Tibial nerve (tissue), 4 donors: ENCODE results near the gene COL9A3.

ENCODE experiments used
- CTCF ChIP-seq, 5 experiments: fragments of 200-600 bp in 3 of 5; fragments of 450-650 bp in 2 of 5; sonication (generic) in 3 of 5; IDR thresholded peaks; one replicate each; pipeline ENCODE4 v1.5.1; 2016 to 2019; ENCODE audit warnings: antibody characterized with exemption in 5 of 5, mild to moderate bottlenecking in 3 of 5, moderate library complexity in 2 of 5
- EP300 ChIP-seq, 2 donors: sonication (generic); formaldehyde crosslinking; IDR thresholded peaks; one replicate each; pipeline ENCODE4 v1.6.1; 2017; ENCODE audit warnings: antibody characterized with exemption in 2 of 2, mild to moderate bottlenecking in 1 of 2

- TF ChIP-seq CTCF (IDR thresholded peaks at IDR 0.05) (no peak), EP300 (IDR thresholded peaks at IDR 0.05) (no peak)
Measured at GRCh38 chr20:62782893-62783278, 34.0 kb upstream of the COL9A3 start.
